ENCODE data around the gene PRLH.

PRLH gene

GRCh38 chr2:237561221-237561620 is 5.2 kb upstream of the PRLH start:
- no peak for TF ChIP-seq CTCF (IDR thresholded peaks at IDR 0.05; ENCODE audit: borderline replicate concordance, control extremely low read depth, extremely low read depth, insufficient read depth, missing control alignments)
- in situ Hi-C loops (cut with MboI; ENCODE audit: low sequenced_read_pairs, unreplicated experiment): no loop called here
- no peak for DNase-seq (ENCODE audit: low spot score)

- in situ Hi-C loops (cut with MboI; ENCODE audit: low sequenced_read_pairs, unreplicated experiment): no loop called here
- no peak for DNase-seq (ENCODE audit: low spot score)
- no peak for TF ChIP-seq CTCF (IDR thresholded peaks at IDR 0.05; ENCODE audit: borderline replicate concordance, control extremely low read depth, extremely low read depth, insufficient read depth, missing control alignments)
Measured at GRCh38 chr2:237563816-237564215, 2.6 kb upstream of the PRLH start.

- in situ Hi-C loops (cut with MboI; ENCODE audit: low sequenced_read_pairs, unreplicated experiment): no loop called here
- no peak for TF ChIP-seq CTCF (IDR thresholded peaks at IDR 0.05; ENCODE audit: borderline replicate concordance, control extremely low read depth, extremely low read depth, insufficient read depth, missing control alignments)
- DNase-seq (ENCODE audit: low spot score): no peak
Measured at GRCh38 chr2:237564526-237565131, 1.7 kb upstream of the PRLH start.

- in situ Hi-C loops (cut with MboI; ENCODE audit: low sequenced_read_pairs, unreplicated experiment): no loop called here
- DNase-seq (ENCODE audit: low spot score): no peak
- no peak for TF ChIP-seq CTCF (IDR thresholded peaks at IDR 0.05; ENCODE audit: borderline replicate concordance, control extremely low read depth, extremely low read depth, insufficient read depth, missing control alignments)
Measured at GRCh38 chr2:237565974-237566373, 400 bp upstream of the PRLH start.

GRCh38 chr2:237567276-237568029 is 1.1 kb downstream of the PRLH start:
- no peak for TF ChIP-seq CTCF (IDR thresholded peaks at IDR 0.05; ENCODE audit: borderline replicate concordance, control extremely low read depth, extremely low read depth, insufficient read depth, missing control alignments)
- no peak for DNase-seq (ENCODE audit: low spot score)
- in situ Hi-C loops (cut with MboI; ENCODE audit: low sequenced_read_pairs, unreplicated experiment): no loop called here

GRCh38 chr2:237568121-237568660 is 1.8 kb downstream of the PRLH start:
- no peak for TF ChIP-seq CTCF (IDR thresholded peaks at IDR 0.05; ENCODE audit: borderline replicate concordance, control extremely low read depth, extremely low read depth, insufficient read depth, missing control alignments)
- in situ Hi-C loops (cut with MboI; ENCODE audit: low sequenced_read_pairs, unreplicated experiment): no loop called here
- DNase-seq (ENCODE audit: low spot score): no peak

Measured in GM13976 (cell line).